GM19238 (cell line): Measurements from ENCODE around the gene LRRC28.

Experiments
- DNase-seq: peaks from one replicate; pipeline ENCODE4 v3.0.0; 2011; ENCODE audit warnings: low spot score; ENCODE audit not compliant: insufficient read length

The LRRC28 gene

GRCh38 chr15:99305761-99306505, 54.7 kb downstream of the LRRC28 start:
- DNase-seq, result no peak

GRCh38 chr15:99306694-99307338, 55.5 kb downstream of the LRRC28 start:
- no peak for DNase-seq

- no peak for DNase-seq
Measured at GRCh38 chr15:99307735-99308134, 56.5 kb downstream of the LRRC28 start.

- DNase-seq, result no peak
Measured at GRCh38 chr15:99310745-99311144, 59.5 kb downstream of the LRRC28 start.

GRCh38 chr15:99312228-99312627, 60.9 kb downstream of the LRRC28 start:
- no peak for DNase-seq

- DNase-seq, result no peak
Measured at GRCh38 chr15:99312794-99313193, 61.5 kb downstream of the LRRC28 start.

GRCh38 chr15:99315636-99316035, 64.4 kb downstream of the LRRC28 start:
- DNase-seq, result no peak

- DNase-seq, result no peak
Measured at GRCh38 chr15:99320374-99321215, 69.3 kb downstream of the LRRC28 start.

- no peak for DNase-seq
Measured at GRCh38 chr15:99321468-99321867, 70.2 kb downstream of the LRRC28 start.

- no peak for DNase-seq
Measured at GRCh38 chr15:99322643-99323405, 71.5 kb downstream of the LRRC28 start.

GRCh38 chr15:99324082-99324620, 72.9 kb downstream of the LRRC28 start:
- DNase-seq, result no peak

GRCh38 chr15:99324700-99325099, 73.4 kb downstream of the LRRC28 start:
- DNase-seq, result no peak

- DNase-seq, result no peak
Measured at GRCh38 chr15:99326235-99326634, 75.0 kb downstream of the LRRC28 start.

- no peak for DNase-seq
Measured at GRCh38 chr15:99328106-99329072, 77.1 kb downstream of the LRRC28 start.

- DNase-seq, result no peak
Measured at GRCh38 chr15:99331381-99331780, 80.1 kb downstream of the LRRC28 start.

- DNase-seq, result no peak
Measured at GRCh38 chr15:99333413-99333812, 82.1 kb downstream of the LRRC28 start.

GRCh38 chr15:99333981-99334380, 82.7 kb downstream of the LRRC28 start:
- DNase-seq, result no peak

- DNase-seq, result no peak
Measured at GRCh38 chr15:99335508-99335907, 84.2 kb downstream of the LRRC28 start.

- no peak for DNase-seq
Measured at GRCh38 chr15:99336794-99337193, 85.5 kb downstream of the LRRC28 start.

- no peak for DNase-seq
Measured at GRCh38 chr15:99340347-99340746, 89.1 kb downstream of the LRRC28 start.
